ENCODE data around the gene SSB.

- TF ChIP-seq FOXP2 (optimal IDR thresholded peaks at IDR 0.05; ENCODE audit: control extremely low read depth, extremely low read length, insufficient read depth) (no peak), EZH2 (IDR thresholded peaks at IDR 0.05) (no peak), POLR2AphosphoS5 (IDR thresholded peaks at IDR 0.05; ENCODE audit: borderline replicate concordance, low read depth, low read length) (no peak)
Measured at GRCh38 chr2:169782513-169782912, 16.2 kb upstream of the SSB start.

Measured in SK-N-MC (cell line).